HepG2 (cell line): ENCODE results near the gene YIF1A. TPM values are rescaled to one million over a fixed set of nuclear protein-coding genes. Genes with fewer than 3 reads are reported as not detected.

Experiments
- CENPT ChIP-seq: sonication (generic); formaldehyde crosslinking; IDR thresholded peaks from 2 replicates; pipeline ENCODE4 v1.8.0; 2022; ENCODE audit warnings: low read depth, mild to moderate bottlenecking, moderate library complexity, missing genetic modification reagents
- HINFP ChIP-seq: sonication (generic); formaldehyde crosslinking; IDR thresholded peaks from 2 replicates; pipeline ENCODE4 v1.4.0; 2020; ENCODE audit warnings: low read depth, mild to moderate bottlenecking, missing genetic modification reagents
- KMT2B ChIP-seq: IDR thresholded peaks from 2 replicates; pipeline ENCODE4 v1.6.1; 2016; ENCODE audit warnings: missing genetic modification reagents, missing compliant biosample characterization
- NBN ChIP-seq: fragments of 450-650 bp; conservative IDR thresholded peaks from 2 replicates; pipeline ENCODE4 v1.6.1; 2017
- NFYC ChIP-seq: IDR thresholded peaks from 2 replicates; pipeline ENCODE4 v1.6.1; 2016; ENCODE audit warnings: missing genetic modification reagents, missing compliant biosample characterization
- NONO ChIP-seq, 2 experiments: fragments of 450-650 bp in 1 of 2; sonication (generic) in 1 of 2; formaldehyde crosslinking in 1 of 2; IDR thresholded peaks in 1 of 2; conservative IDR thresholded peaks in 1 of 2; 2 replicates each; pipeline versions ENCODE4 v1.6.1 to v1.8.0; 2017 to 2022; ENCODE audit warnings: mild to moderate bottlenecking in 1 of 2, missing genetic modification reagents in 1 of 2, moderate library complexity in 1 of 2
- NRL ChIP-seq: sonication (generic); formaldehyde crosslinking; IDR thresholded peaks from 2 replicates; pipeline ENCODE4 v1.5.0; 2020; ENCODE audit warnings: missing genetic modification reagents, mild to moderate bottlenecking, moderate library complexity, borderline replicate concordance
- POLR2A ChIP-seq, 2 experiments: IDR thresholded peaks; 2 replicates each; pipeline ENCODE4 v1.6.1; 2011; ENCODE audit warnings: low read depth in 2 of 2, low read length in 2 of 2, mild to moderate bottlenecking in 1 of 2, moderate library complexity in 1 of 2; ENCODE audit not compliant: insufficient read depth in 1 of 2
- RBM39 ChIP-seq: fragments of 200-400 bp; formaldehyde crosslinking; IDR thresholded peaks from one replicate; pipeline ENCODE4 v1.6.1; 2018; ENCODE audit warnings: antibody characterized with exemption, mild to moderate bottlenecking, low read depth, low read length; ENCODE audit not compliant: poor library complexity, severe bottlenecking
- SMC3 ChIP-seq: IDR thresholded peaks from 2 replicates; pipeline ENCODE4 v1.6.1; 2011; ENCODE audit warnings: low read length, improper control_type of control experiment
- ZFP37 ChIP-seq: sonication (generic); formaldehyde crosslinking; IDR thresholded peaks from 2 replicates; pipeline ENCODE4 v1.4.0; 2020; ENCODE audit warnings: missing genetic modification reagents, borderline replicate concordance
- ZNF343 ChIP-seq: sonication (generic); formaldehyde crosslinking; IDR thresholded peaks from 2 replicates; pipeline ENCODE4 v1.4.0; 2020; ENCODE audit warnings: mild to moderate bottlenecking, missing genetic modification reagents
- ZNF354B ChIP-seq: sonication (generic); formaldehyde crosslinking; IDR thresholded peaks from 2 replicates; pipeline ENCODE4 v1.8.0; 2022; ENCODE audit warnings: mild to moderate bottlenecking, missing genetic modification reagents
- ZNF547 ChIP-seq: sonication (generic); formaldehyde crosslinking; IDR thresholded peaks from 2 replicates; pipeline ENCODE4 v1.5.1; 2020; ENCODE audit warnings: mild to moderate bottlenecking, missing genetic modification reagents
- ZNF558 ChIP-seq: sonication (generic); formaldehyde crosslinking; IDR thresholded peaks from 2 replicates; pipeline ENCODE4 v1.9.0; 2022; ENCODE audit warnings: mild to moderate bottlenecking, missing genetic modification reagents, borderline replicate concordance
- ZNF564 ChIP-seq: sonication (generic); formaldehyde crosslinking; IDR thresholded peaks from 2 replicates; pipeline ENCODE4 v1.8.1; 2023; ENCODE audit warnings: mild to moderate bottlenecking, missing genetic modification reagents
- ZNF704 ChIP-seq: sonication (generic); formaldehyde crosslinking; IDR thresholded peaks from 2 replicates; pipeline ENCODE4 v1.8.1; 2023; ENCODE audit warnings: mild to moderate bottlenecking, inconsistent platforms, moderate library complexity, missing genetic modification reagents, borderline replicate concordance
- ZSCAN29 ChIP-seq: sonication (generic); formaldehyde crosslinking; conservative IDR thresholded peaks from 2 replicates; pipeline ENCODE4 v1.4.0; 2020; ENCODE audit warnings: mild to moderate bottlenecking, missing genetic modification reagents
- polyA plus RNA-seq, 8 experiments: library from polyadenylated mRNA; depleted of rRNA in 3 of 8; stranded (reverse) in 7 of 8; unstranded in 1 of 8; fragments of >200 nt; fragmentation: Illumina TruSeq in 4 of 8; extraction: Trizol in 4 of 8; gene quantifications; 2 replicates each; pipeline versions ENCODE4 v1.2.1 to v1.2.3, GENCODE V29; 2011 to 2016; ENCODE audit warnings: low read depth in 4 of 8, missing spikeins in 1 of 8, mixed read lengths in 1 of 8; ENCODE audit not compliant: insufficient read depth in 1 of 8
- total RNA-seq, 5 experiments: library from RNA; depleted of rRNA; stranded (reverse); fragments of >200 nt; fragmentation: Illumina TruSeq; extraction: Trizol; gene quantifications; 2 replicates each; pipeline ENCODE4 v1.2.3, GENCODE V29; 2016; ENCODE audit warnings: low read depth in 1 of 5
- TF ChIP-seq, protein P1 (sequence below): IDR thresholded peaks from 2 replicates; pipeline ENCODE4 v1.6.1; 2016; ENCODE audit warnings: missing compliant biosample characterization, missing genetic modification reagents, borderline replicate concordance
- TF ChIP-seq, protein P2 (sequence below), 2 experiments: sonication (generic) in 1 of 2; formaldehyde crosslinking in 1 of 2; IDR thresholded peaks; 2 replicates each; pipeline versions ENCODE4 v1.5.1 to v1.6.1; 2011 to 2020; ENCODE audit warnings: borderline replicate concordance in 1 of 2, low read depth in 1 of 2, low read length in 1 of 2, mild to moderate bottlenecking in 1 of 2, missing genetic modification reagents in 1 of 2, moderate library complexity in 1 of 2
- TF ChIP-seq, protein P3 (sequence below): sonication (generic); formaldehyde crosslinking; IDR thresholded peaks from 2 replicates; pipeline ENCODE4 v1.9.0; 2021; ENCODE audit warnings: missing genetic modification reagents, mild to moderate bottlenecking, borderline replicate concordance

The YIF1A gene
- total and polyA plus RNA-seq, 2 of the 13 experiments (the other 11 are each of a cell fraction or from before 2014, with no cell fraction given): 133 to 145 TPM

DNA sequence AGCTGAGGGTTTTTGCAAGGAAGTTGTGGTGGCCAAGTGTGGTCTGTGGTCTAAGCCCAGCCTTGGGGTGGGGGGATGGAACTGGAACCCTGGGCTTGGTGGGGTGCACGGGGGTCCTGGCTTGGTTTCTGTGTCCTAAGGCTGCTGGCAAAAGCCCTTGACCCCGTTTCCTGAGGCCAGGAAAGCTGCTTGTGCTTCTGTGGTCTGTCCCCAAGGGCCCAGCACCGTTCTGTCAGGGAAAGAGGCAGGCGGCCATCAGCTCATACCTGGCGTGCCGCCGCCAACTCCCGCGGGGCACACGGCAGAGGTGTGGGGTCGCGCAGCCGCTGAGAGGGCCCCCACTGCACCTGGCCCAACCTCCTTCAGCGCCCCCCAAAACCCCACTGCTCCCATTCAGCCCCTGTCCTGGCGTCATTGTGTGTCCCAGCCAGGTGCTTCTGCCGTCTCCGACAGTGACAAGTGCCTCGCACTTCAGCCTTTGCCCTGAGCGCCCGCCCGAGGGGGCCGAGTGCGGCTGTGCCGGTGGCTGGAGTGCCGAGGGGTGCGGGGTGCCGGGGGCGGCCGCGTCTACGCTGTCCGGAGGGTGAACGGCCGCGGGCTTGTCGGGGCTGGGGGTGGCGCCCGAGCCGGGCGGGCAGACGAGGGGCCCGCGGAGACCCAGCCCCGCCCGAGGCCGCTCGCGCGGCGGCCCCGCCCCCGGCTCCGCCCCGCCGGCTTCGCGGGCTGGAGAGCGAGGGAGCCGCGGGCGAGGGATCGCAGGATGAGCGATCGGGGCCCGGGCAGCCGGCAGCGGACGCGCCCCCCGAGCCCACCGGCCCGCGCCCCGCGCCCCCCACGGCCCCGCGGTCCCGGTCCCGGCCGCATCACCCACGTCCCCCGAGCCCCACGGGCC is 11.2 kb downstream of the YIF1A start, which contains the start of gene CNIH2 (continued):
- TF ChIP-seq, protein P1, sequence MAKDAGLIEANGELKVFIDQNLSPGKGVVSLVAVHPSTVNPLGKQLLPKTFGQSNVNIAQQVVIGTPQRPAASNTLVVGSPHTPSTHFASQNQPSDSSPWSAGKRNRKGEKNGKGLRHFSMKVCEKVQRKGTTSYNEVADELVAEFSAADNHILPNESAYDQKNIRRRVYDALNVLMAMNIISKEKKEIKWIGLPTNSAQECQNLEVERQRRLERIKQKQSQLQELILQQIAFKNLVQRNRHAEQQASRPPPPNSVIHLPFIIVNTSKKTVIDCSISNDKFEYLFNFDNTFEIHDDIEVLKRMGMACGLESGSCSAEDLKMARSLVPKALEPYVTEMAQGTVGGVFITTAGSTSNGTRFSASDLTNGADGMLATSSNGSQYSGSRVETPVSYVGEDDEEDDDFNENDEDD (CRISPR knock-in tag): peak; percentile 17; the same call in 1 of the 2 replicates
- no peak for TF ChIP-seq ZFP37
- TF ChIP-seq RBM39: no peak
- no peak for TF ChIP-seq ZNF704
- 0 out of 2 replicates have a peak, but pooled peaks have one; percentile 30 for TF ChIP-seq ZNF343 (CRISPR knock-in tag)
- TF ChIP-seq NONO (IDR thresholded peaks at IDR 0.05): no peak
- 0 out of 2 replicates have a peak, but pooled peaks have one; percentile 19 for TF ChIP-seq NONO (CRISPR knock-in tag; conservative IDR thresholded peaks at IDR 0.05)
- TF ChIP-seq ZNF354B (CRISPR knock-in tag): no peak
- 0 out of 2 replicates have a peak, but pooled peaks have one; percentile 45 for TF ChIP-seq HINFP (CRISPR knock-in tag)
- peak; percentile 43; the same call in 1 of the 2 replicates for TF ChIP-seq CENPT (CRISPR knock-in tag)
- TF ChIP-seq ZNF558 (CRISPR knock-in tag): no peak
- no peak for TF ChIP-seq POLR2A (IDR thresholded peaks at IDR 0.05; ENCODE audit: insufficient read depth in 1 of 2, low read depth in 2 of 2, low read length in 2 of 2)
- no peak for TF ChIP-seq SMC3
- peak; percentile 100 for TF ChIP-seq ZSCAN29 (CRISPR knock-in tag)
- TF ChIP-seq, protein P2, sequence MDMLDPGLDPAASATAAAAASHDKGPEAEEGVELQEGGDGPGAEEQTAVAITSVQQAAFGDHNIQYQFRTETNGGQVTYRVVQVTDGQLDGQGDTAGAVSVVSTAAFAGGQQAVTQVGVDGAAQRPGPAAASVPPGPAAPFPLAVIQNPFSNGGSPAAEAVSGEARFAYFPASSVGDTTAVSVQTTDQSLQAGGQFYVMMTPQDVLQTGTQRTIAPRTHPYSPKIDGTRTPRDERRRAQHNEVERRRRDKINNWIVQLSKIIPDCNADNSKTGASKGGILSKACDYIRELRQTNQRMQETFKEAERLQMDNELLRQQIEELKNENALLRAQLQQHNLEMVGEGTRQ (IDR thresholded peaks at IDR 0.05; ENCODE audit: low read depth, low read length): no peak
- TF ChIP-seq, protein P2 (CRISPR knock-in tag; IDR thresholded peaks at IDR 0.05; ENCODE audit: borderline replicate concordance): no peak
- no peak for TF ChIP-seq NFYC (CRISPR knock-in tag)
- TF ChIP-seq KMT2B: no peak
- TF ChIP-seq, protein P3, sequence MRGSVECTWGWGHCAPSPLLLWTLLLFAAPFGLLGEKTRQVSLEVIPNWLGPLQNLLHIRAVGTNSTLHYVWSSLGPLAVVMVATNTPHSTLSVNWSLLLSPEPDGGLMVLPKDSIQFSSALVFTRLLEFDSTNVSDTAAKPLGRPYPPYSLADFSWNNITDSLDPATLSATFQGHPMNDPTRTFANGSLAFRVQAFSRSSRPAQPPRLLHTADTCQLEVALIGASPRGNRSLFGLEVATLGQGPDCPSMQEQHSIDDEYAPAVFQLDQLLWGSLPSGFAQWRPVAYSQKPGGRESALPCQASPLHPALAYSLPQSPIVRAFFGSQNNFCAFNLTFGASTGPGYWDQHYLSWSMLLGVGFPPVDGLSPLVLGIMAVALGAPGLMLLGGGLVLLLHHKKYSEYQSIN (CRISPR knock-in tag): no peak
- no peak for TF ChIP-seq NBN
- no peak for TF ChIP-seq NRL (CRISPR knock-in tag)
- 0 out of 2 replicates have a peak, but pooled peaks have one; percentile 46 for TF ChIP-seq ZNF547
- no peak for TF ChIP-seq ZNF564
